Muscle layer of duodenum (tissue), 2 donors: ENCODE results near the gene PIK3R6.

Experiments used
- H3K27ac ChIP-seq: one replicate; pipeline ENCODE4 v1.7.0; 2013; ENCODE audit warnings: mild to moderate bottlenecking, low read length
- H3K27me3 ChIP-seq: one replicate; pipeline ENCODE4 v1.7.0; 2013; ENCODE audit warnings: low read depth, mild to moderate bottlenecking, control low read depth, low read length
- H3K36me3 ChIP-seq, 2 donors: one replicate each; pipeline ENCODE4 v1.7.0; 2013; ENCODE audit warnings: low read length in 2 of 2, control low read depth in 1 of 2, mild to moderate bottlenecking in 1 of 2; ENCODE audit not compliant: insufficient read depth in 2 of 2, control insufficient read depth in 1 of 2
- H3K4me1 ChIP-seq, 2 donors: one replicate each; pipeline ENCODE4 v1.7.0; 2013; ENCODE audit warnings: low read length in 2 of 2, mild to moderate bottlenecking in 2 of 2, control low read depth in 1 of 2, moderate library complexity in 1 of 2; ENCODE audit not compliant: insufficient read depth in 2 of 2, control insufficient read depth in 1 of 2
- H3K4me3 ChIP-seq, 2 donors: one replicate each; pipeline ENCODE4 v1.7.0; 2013; ENCODE audit warnings: low read length in 2 of 2, low read depth in 1 of 2, mild to moderate bottlenecking in 1 of 2
- H3K9me3 ChIP-seq, 2 donors: one replicate each; pipeline ENCODE4 v1.7.0; 2013; ENCODE audit warnings: low read length in 2 of 2, control low read depth in 1 of 2, mild to moderate bottlenecking in 1 of 2; ENCODE audit not compliant: control insufficient read depth in 1 of 2
- donor health status: healthy.

Gene PIK3R6

DNA sequence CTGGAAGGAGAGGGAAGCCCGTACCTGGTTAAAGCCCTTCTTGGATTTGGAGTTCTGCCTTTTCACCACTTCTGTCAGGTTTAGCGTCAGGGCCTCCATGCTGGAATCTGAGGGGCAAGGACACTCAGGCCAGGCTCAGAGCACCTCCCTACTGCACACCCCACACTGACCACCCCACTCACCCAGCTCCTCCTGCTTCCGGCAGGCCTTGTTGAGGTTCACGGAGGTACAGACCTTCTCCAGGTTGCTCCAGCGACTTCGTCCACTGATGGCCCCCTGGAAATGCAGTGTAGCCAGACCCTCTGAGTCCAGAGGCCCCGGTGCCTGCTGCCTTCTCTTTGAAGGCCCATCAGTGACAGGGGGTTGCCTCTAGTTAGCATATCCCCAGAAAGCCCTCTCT, 14.1 kb upstream of the PIK3R6 start:
- no peaks in the 10 kb centered on the region for H3K27me3 ChIP-seq
- H3K4me3 ChIP-seq, result no peak overlapping the region
- no peaks in the 10 kb centered on the region for H3K9me3 ChIP-seq
- H3K36me3 ChIP-seq, result no peaks in the 10 kb centered on the region
- H3K4me1 ChIP-seq, result no peaks in the 10 kb centered on the region
- no peak overlapping the region for H3K27ac ChIP-seq

DNA sequence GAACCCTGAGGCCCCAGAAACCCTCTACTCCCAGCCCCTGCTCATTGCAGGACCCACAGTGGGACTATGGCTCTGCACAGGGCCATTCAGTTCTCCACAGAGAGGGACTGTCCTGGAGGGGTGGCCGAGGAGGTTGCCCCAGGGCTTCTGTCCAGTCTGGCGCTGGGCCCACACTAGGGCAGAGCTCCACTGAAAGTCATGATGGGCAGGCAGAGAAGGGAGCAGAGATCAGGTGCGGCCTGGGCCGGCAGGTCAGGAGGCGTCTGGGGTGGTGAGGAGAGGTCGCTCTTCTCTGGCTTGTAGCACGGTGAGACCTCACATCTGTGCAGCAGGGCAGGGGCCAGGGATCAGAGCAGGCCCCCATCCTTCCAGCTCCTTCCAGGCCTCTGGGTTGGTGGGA, 13.0 kb upstream of the PIK3R6 start:
- no peak overlapping the region for H3K27ac ChIP-seq
- H3K36me3 ChIP-seq, result no peaks in the 10 kb centered on the region
- no peaks in the 10 kb centered on the region for H3K27me3 ChIP-seq
- H3K4me3 ChIP-seq, result no peak overlapping the region
- no peaks in the 10 kb centered on the region for H3K9me3 ChIP-seq
- no peaks in the 10 kb centered on the region for H3K4me1 ChIP-seq

DNA sequence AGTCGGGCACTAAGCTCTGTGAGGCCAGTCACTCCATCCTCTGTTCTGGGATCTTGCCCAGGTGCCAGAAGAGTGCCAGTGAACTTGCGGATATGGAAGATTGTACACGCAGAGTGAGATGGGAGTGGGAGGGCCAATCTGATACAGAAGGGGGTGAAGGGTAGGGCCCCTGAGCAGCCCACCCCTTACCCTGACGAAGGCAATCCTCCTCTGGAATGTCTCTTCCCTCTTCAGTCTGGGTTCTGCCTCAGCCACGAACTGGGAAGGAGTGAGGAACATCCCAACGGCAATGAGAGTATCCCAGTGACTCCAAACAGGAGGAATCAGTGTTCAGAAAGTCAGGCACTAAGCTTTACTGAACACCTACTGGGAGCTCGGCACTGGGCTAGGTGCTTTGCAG, 11.9 kb upstream of the PIK3R6 start:
- no peaks in the 10 kb centered on the region for H3K36me3 ChIP-seq
- no peak overlapping the region for H3K4me3 ChIP-seq
- H3K4me1 ChIP-seq, result no peaks in the 10 kb centered on the region
- no peak overlapping the region for H3K27ac ChIP-seq
- H3K27me3 ChIP-seq, result no peaks in the 10 kb centered on the region
- H3K9me3 ChIP-seq, result no peaks in the 10 kb centered on the region

DNA sequence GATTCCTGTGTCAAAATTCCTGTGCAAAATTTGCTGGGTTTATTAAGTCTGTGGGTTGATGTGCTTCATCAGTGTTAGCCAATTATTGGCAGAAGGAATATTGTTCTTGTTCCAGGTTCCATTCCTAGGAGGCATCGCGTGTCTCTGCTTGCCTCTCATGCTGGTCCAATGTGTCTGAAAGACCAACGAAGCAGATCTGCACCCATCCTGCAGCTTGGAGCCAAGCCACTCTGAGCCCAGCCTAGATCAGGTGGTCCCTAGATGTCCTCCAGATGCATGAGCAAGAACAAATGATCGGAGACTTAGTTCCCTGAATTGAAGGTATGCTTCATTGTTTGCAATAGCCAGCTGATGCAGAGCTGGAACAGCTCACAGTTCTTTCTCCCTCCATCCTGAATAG, 10.5 kb upstream of the PIK3R6 start:
- Histone ChIP-seq H3K4me1 (no peaks in the 10 kb centered on the region), H3K27ac (no peak overlapping the region), H3K36me3 (no peaks in the 10 kb centered on the region), H3K9me3 (no peaks in the 10 kb centered on the region), H3K27me3 (no peaks in the 10 kb centered on the region), H3K4me3 (no peak overlapping the region)

DNA sequence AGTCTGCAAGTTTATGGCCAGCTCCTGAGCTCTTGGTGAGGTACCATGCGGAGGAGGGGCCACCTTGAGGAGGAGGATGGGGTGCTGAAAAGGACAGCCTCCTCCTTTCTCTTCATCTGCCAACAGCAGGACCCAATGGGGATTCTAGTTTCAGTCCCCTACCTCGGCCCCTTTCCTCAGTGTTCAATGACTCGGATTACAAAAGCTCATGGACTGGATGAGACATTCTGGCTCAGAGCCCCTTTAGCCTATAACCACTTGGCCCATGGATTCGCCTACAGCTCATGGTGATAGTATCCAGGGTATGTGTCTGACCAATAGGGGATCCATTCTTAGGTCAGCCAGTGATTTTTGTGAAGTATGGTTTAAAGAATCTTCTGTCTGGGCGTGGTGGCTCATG, 8.5 kb upstream of the PIK3R6 start:
- H3K36me3 ChIP-seq, result no peaks in the 10 kb centered on the region
- no peak overlapping the region for H3K27ac ChIP-seq
- H3K27me3 ChIP-seq, result no peaks in the 10 kb centered on the region
- no peaks in the 10 kb centered on the region for H3K4me1 ChIP-seq
- H3K9me3 ChIP-seq, result no peaks in the 10 kb centered on the region
- H3K4me3 ChIP-seq, result no peak overlapping the region

DNA sequence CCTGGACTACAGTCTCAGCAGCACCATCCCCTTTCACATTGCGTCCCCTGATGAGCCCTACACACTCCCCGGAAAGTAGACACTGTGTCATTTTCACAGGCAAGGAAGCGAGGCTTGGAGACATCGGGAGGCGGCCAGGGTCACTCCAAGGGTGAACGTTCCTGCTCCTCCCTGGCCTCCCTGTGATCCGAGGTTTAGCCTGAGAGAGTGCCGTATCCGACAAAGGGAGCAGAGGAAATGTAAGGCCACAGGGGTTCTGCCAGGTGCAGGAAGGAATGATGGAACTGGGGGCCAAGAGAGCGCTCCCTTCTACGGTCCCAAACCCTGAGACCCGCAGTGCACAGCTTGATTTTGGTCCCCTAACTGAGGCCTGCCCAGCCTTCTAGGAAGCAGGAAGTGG, 8.0 kb upstream of the PIK3R6 start:
- no peaks in the 10 kb centered on the region for H3K27me3 ChIP-seq
- no peak overlapping the region for H3K4me3 ChIP-seq
- no peaks in the 10 kb centered on the region for H3K4me1 ChIP-seq
- no peaks in the 10 kb centered on the region for H3K36me3 ChIP-seq
- no peaks in the 10 kb centered on the region for H3K9me3 ChIP-seq
- no peak overlapping the region for H3K27ac ChIP-seq

DNA sequence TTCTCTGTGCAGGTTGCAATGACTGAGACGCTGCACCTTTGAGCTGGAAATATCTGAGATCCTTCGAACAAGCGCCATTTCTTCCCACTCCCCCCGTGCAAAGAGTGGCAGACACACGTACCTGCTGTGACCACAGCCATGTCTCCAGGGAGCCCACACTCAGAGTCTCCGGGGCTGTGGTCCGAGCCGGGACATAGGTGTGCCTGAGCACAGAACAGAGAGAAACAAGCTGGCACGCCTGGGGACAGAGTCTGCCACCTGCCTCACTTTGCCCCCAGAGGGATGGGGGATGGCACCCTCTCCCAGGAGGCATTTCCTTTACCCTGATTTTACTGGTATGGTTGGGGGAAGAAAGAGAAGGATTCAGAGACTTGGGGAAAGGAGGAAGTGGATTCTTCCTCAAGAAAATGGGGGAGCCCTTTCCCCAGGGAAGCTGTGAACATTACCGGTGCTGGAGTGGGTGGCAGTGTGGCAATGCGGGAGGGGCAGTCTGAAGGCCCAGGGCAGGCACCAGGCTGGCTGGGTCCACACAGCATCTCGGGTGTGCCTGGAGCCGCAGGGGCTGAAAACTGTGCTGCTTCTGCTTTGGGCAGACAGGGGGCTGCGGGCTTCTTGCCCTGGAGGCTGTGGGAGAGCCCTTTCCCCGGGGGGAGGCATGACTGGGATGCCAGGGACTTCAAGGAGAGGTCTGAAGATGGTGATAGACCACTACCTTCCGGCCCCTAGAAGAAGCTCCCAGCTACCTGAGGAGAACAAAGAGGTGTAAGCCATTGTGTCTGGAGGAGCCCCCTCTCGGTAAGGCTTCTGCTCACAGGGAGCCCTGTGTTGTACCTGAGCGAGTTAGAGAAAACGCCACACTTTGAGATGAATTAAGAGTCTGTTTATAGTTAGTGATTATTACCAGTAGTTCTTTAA, 6.6 kb upstream of the PIK3R6 start:
- Histone ChIP-seq H3K27me3 (no peaks in the 10 kb centered on the region), H3K9me3 (no peaks in the 10 kb centered on the region), H3K36me3 (no peaks in the 10 kb centered on the region)

DNA sequence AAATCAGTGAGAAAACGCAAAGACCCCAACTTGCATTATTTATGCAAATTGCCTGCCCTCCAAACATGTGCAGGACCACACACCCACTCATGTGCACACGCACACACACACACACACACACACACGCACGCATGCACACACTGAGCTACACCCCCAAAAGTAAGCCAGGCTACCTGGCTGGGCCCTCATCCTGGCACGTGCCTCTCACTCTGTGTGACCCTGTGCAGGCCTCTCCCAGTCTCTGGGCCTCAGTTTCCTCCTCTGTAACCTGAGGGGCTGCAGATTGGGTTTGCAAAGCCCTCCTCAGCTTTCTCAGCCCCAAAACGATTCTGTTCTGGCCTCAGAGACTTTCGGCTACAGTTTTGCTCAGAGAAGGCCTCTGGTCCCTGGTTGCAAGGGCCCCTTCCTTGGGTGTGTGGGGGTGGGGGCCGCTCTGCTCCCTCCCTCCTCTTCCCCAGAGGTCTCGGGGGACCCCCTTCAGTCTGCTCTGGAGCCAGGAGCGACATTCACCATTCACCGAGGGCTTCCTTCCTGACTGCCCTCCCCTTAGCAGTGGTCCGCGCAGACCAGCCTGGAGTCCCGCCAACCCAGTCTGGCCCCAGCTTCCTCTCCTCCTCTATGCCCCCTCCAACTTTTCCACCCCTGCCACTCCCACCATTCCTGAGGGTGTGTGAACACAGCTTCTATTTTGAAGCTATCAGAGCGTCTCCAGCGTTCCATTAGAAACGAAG, 5.4 kb upstream of the PIK3R6 start:
- H3K27me3 ChIP-seq, result no peaks in the 10 kb centered on the region
- no peaks in the 10 kb centered on the region for H3K36me3 ChIP-seq
- H3K4me1 ChIP-seq, result no peaks in the 10 kb centered on the region
- H3K9me3 ChIP-seq, result no peaks in the 10 kb centered on the region
- no peak overlapping the region for H3K4me3 ChIP-seq
- H3K27ac ChIP-seq, result no peak overlapping the region

More for the DNA sequence above, 6.6 kb upstream of the PIK3R6 start:
- H3K4me1 ChIP-seq, result no peaks in the 10 kb centered on the region
- H3K27ac ChIP-seq, result no peak overlapping the region
- no peak overlapping the region for H3K4me3 ChIP-seq

DNA sequence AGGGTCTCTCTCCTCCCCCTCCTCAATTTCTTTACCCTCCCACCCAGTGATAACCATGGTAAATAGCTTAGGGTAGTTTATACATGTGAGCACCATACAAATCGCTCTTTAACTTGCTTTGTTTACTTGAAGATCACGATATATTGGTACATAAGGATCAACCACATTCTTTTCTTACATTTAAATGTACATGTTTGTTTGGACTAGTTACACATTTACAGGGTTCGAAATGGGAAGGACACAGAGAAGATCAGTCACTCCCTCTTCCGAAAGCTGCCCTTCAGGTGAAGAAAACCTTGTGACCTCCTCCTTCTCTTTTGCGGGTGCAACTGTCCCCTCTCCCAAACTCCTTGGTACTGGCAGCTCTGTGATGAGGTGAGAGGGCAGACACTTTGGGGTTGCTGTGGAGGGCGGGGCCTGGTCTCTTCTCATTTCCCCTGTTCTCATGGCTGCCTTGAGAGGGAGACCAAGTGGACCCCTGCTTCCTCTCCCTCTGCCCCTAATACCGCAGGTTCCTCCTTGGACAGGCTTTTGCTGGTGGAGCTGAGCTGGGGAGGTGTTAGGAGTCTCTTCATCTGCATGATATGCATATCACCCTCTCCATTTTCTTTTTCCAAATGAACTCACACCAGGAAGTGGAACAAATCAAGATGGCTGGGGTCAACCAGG, 4.7 kb upstream of the PIK3R6 start:
- no peak overlapping the region for H3K27ac ChIP-seq
- no peaks in the 10 kb centered on the region for H3K36me3 ChIP-seq
- H3K4me3 ChIP-seq, result no peak overlapping the region
- H3K27me3 ChIP-seq, result no peaks in the 10 kb centered on the region
- no peaks in the 10 kb centered on the region for H3K9me3 ChIP-seq
- no peaks in the 10 kb centered on the region for H3K4me1 ChIP-seq

DNA sequence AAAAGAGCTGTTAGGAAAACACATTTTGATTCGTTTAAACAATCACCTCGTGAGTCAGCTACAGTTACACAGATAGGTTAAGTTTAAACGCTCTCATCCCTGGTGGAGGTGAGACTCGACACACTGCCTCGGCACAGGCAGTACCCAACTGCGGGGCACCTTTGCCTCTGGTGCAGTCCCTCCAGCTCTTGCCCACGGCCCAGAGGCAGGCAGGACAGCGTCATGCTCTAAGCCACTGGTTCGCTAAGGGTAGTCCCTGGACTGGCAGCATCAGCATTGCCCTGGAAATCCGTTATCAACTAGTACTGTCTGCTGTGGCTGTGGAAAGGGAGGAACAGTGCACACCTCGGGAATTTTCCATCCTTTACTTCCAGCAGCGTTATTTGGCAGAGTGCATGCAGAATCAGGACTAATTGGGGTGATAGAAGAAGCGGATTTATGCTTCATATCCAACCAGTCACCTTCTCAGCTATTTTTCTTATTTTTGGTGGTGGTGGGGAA, 3.7 kb upstream of the PIK3R6 start:
- H3K27me3 ChIP-seq, result no peaks in the 10 kb centered on the region
- H3K36me3 ChIP-seq, result no peaks in the 10 kb centered on the region
- H3K4me3 ChIP-seq, result no peak overlapping the region
- no peak overlapping the region for H3K27ac ChIP-seq
- no peaks in the 10 kb centered on the region for H3K4me1 ChIP-seq
- no peaks in the 10 kb centered on the region for H3K9me3 ChIP-seq

DNA sequence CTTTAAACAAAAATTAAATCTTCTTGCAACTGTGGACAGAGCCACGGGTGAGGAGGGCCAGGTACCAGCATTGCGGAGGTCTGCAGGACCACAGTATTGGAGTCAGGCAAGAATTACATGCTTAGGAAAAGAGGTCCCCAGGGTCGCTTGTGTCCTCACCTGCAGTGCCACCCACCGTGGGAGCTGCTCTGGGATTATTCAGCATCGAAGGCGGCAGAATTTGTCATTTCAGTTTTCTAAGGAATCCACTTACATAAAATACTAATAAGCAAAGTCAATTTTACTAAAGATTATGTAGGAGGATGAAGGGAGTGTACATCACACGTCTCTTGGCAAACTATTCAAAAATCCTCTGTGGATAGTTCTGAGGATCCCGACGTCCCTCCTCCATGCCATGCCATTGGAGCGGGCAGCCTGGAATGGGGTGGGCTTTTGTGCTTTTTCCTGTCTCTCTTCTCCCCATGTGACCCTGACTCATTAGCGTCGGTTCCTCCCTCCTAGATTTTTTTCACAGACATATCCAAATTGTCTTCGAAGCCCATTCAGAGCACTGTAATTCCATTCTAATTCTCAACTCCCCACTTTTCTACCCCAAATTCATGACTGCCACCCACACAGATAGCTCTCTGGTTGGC, 3.0 kb upstream of the PIK3R6 start:
- Histone ChIP-seq H3K4me3 (no peak overlapping the region), H3K27ac (no peak overlapping the region), H3K36me3 (no peaks in the 10 kb centered on the region), H3K4me1 (no peaks in the 10 kb centered on the region), H3K9me3 (no peaks in the 10 kb centered on the region), H3K27me3 (no peaks in the 10 kb centered on the region)
